Keratinocyte (primary cell): ENCODE measurements around the gene R3HDM2. TPM values are rescaled to one million over a fixed set of nuclear protein-coding genes. Genes with fewer than 3 reads are reported as not detected.

Experiments used
- DNase-seq: peaks from one replicate; pipeline ENCODE4 v3.0.0-alpha.2; 2011; ENCODE audit warnings: low read depth, missing footprints, low spot score
- FAIRE-seq: peaks from 2 replicates; lab custom pipeline; 2011; peaks lifted over from hg19 to GRCh38; lab: Jason Lieb, UNC
- H2AFZ ChIP-seq: 2 replicates; pipeline ENCODE4 v1.6.0; 2012; ENCODE audit warnings: low read length, control low read depth, inconsistent platforms; ENCODE audit not compliant: control insufficient read depth
- H3K27ac ChIP-seq: 2 replicates; pipeline ENCODE4 v1.5.1; 2011; ENCODE audit warnings: low read length; ENCODE audit not compliant: control insufficient read depth, insufficient read depth
- H3K27me3 ChIP-seq: 3 replicates; pipeline ENCODE4 v1.6.0; 2011; ENCODE audit warnings: low read length; ENCODE audit not compliant: control insufficient read depth, insufficient read depth; ENCODE audit errors: extremely low read depth
- H3K36me3 ChIP-seq, 2 experiments: 2 replicates in 1 of 2; 3 replicates in 1 of 2; pipeline ENCODE4 v1.5.1; 2011; ENCODE audit warnings: low read length in 2 of 2, mild to moderate bottlenecking in 1 of 2; ENCODE audit not compliant: control insufficient read depth in 2 of 2, insufficient read depth in 2 of 2; ENCODE audit errors: extremely low read depth in 1 of 2
- H3K4me1 ChIP-seq: 3 replicates; pipeline ENCODE4 v1.5.1; 2011; ENCODE audit warnings: low read length; ENCODE audit not compliant: control insufficient read depth, insufficient read depth; ENCODE audit errors: extremely low read depth
- H3K4me2 ChIP-seq: 3 replicates; pipeline ENCODE4 v1.6.0; 2011; ENCODE audit warnings: low read depth, low read length; ENCODE audit not compliant: control insufficient read depth, insufficient read depth; ENCODE audit errors: extremely low read depth
- H3K4me3 ChIP-seq, 3 experiments: fragments of 200-600 bp in 1 of 3; sonication (generic) in 1 of 3; 2 replicates in 2 of 3; 3 replicates in 1 of 3; pipeline ENCODE4 v1.5.1; 2011 to 2016; ENCODE audit warnings: low read length in 3 of 3, mild to moderate bottlenecking in 3 of 3, control low read depth in 2 of 3, inconsistent platforms in 1 of 3, low read depth in 1 of 3, mixed read lengths in 1 of 3, mixed run types in 1 of 3, moderate library complexity in 1 of 3; ENCODE audit not compliant: control insufficient read depth in 2 of 3, insufficient read depth in 2 of 3; ENCODE audit errors: extremely low read depth in 1 of 3
- H3K79me2 ChIP-seq: 2 replicates; pipeline ENCODE4 v1.6.0; 2012; ENCODE audit warnings: low read length; ENCODE audit not compliant: control insufficient read depth, insufficient read depth
- H3K9ac ChIP-seq: 3 replicates; pipeline ENCODE4 v1.6.0; 2011; ENCODE audit warnings: low read length; ENCODE audit not compliant: control insufficient read depth, insufficient read depth; ENCODE audit errors: extremely low read depth
- H3K9me1 ChIP-seq: 3 replicates; pipeline ENCODE4 v1.6.0; 2011; ENCODE audit warnings: low read length; ENCODE audit not compliant: control insufficient read depth, insufficient read depth; ENCODE audit errors: extremely low read depth
- H3K9me3 ChIP-seq: 2 replicates; pipeline ENCODE4 v1.5.1; 2012; ENCODE audit warnings: low read depth, low read length; ENCODE audit not compliant: control insufficient read depth
- H4K20me1 ChIP-seq: 3 replicates; pipeline ENCODE4 v1.6.0; 2011; ENCODE audit warnings: low read length; ENCODE audit not compliant: control insufficient read depth, insufficient read depth; ENCODE audit errors: extremely low read depth
- EZH2 ChIP-seq: IDR thresholded peaks from one replicate; pipeline ENCODE4 v1.6.1; 2012; ENCODE audit warnings: inconsistent platforms, mild to moderate bottlenecking, low read length, moderate library complexity
- dilution Hi-C: fragments of 300-500 bp; cut with MboI; formaldehyde crosslinking; loops from one replicate; pipeline ENCODE4 v1.7.0; 2020; ENCODE audit warnings: low sequenced_read_pairs; ENCODE audit not compliant: extremely low pct_ligation_motif_present
- polyA plus RNA-seq, 5 experiments: library from polyadenylated mRNA; depleted of rRNA in 3 of 5; stranded (reverse) in 3 of 5; stranded (forward) in 1 of 5; unstranded in 1 of 5; fragments of >200 nt; gene quantifications; 1 replicate in 1 of 5; 2 replicates in 3 of 5; 3 replicates in 1 of 5; pipeline versions ENCODE4 v1.2.1 to v1.2.3, GENCODE V29; 2011 to 2012; ENCODE audit warnings: missing spikeins in 2 of 5, low read depth in 1 of 5, low replicate concordance in 1 of 5
- TF ChIP-seq, protein P1 (sequence below), 3 experiments: IDR thresholded peaks in 1 of 3; conservative IDR thresholded peaks in 1 of 3; optimal IDR thresholded peaks in 1 of 3; 2 replicates in 2 of 3; 3 replicates in 1 of 3; pipeline versions ENCODE3 to v1.5.1; 2011; ENCODE audit warnings: low read length in 3 of 3, mild to moderate bottlenecking in 3 of 3, moderate library complexity in 2 of 3, control low read depth in 1 of 3, inconsistent platforms in 1 of 3; ENCODE audit not compliant: insufficient read depth in 2 of 3; ENCODE audit errors: extremely low read depth in 1 of 3

The R3HDM2 gene
- polyA plus RNA-seq, 1 donor (not counting 4 experiments of a cell fraction or from before 2014, with no cell fraction given) = 11.1 TPM

DNA sequence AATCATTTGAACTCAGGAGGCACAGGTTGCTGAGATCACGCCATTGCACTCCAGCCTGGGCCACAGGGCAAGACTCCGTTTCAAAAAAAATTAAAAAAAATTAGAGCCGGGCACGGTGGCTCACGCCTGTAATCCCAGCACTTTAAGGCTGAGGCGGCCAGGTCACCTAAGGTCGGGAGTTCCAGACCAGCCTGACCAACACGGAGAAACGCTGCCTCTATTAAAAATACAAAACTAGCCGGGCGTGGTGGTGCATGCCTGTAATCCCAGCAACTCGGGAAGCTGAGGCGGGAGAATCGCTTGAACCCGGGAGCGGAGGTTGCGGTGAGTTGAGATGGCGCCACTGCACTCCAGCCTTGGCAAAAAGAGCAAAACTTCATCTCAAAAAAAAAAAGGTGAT lies 35.7 kb downstream of the R3HDM2 start:
- H2AFZ ChIP-seq = no peak overlapping the region
- no peak for DNase-seq
- no peak overlapping the region for H3K27ac ChIP-seq
- H4K20me1 ChIP-seq = no peaks in the 10 kb centered on the region
- dilution Hi-C loops = no loop called here
- no peak overlapping the region for H3K4me2 ChIP-seq
- H3K9ac ChIP-seq = no peak overlapping the region
- no peaks in the 10 kb centered on the region for H3K9me3 ChIP-seq
- H3K36me3 ChIP-seq = peaks cover 2 to 3% of the 10 kb centered on the region in 2 experiments
- TF ChIP-seq, protein P1, sequence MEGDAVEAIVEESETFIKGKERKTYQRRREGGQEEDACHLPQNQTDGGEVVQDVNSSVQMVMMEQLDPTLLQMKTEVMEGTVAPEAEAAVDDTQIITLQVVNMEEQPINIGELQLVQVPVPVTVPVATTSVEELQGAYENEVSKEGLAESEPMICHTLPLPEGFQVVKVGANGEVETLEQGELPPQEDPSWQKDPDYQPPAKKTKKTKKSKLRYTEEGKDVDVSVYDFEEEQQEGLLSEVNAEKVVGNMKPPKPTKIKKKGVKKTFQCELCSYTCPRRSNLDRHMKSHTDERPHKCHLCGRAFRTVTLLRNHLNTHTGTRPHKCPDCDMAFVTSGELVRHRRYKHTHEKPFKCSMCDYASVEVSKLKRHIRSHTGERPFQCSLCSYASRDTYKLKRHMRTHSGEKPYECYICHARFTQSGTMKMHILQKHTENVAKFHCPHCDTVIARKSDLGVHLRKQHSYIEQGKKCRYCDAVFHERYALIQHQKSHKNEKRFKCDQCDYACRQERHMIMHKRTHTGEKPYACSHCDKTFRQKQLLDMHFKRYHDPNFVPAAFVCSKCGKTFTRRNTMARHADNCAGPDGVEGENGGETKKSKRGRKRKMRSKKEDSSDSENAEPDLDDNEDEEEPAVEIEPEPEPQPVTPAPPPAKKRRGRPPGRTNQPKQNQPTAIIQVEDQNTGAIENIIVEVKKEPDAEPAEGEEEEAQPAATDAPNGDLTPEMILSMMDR (optimal IDR thresholded peaks at IDR 0.05 in 1 of 3, IDR thresholded peaks at IDR 0.05 in 1 of 3, conservative IDR thresholded peaks at IDR 0.05 in 1 of 3; ENCODE audit: extremely low read depth in 1 of 3, insufficient read depth in 2 of 3, low read length in 3 of 3) = no peak
- no peak for TF ChIP-seq EZH2
- H3K4me3 ChIP-seq = no peak overlapping the region
- H3K27me3 ChIP-seq = no peaks in the 10 kb centered on the region
- no peak for FAIRE-seq
- peaks cover 2% of the 10 kb centered on the region for H3K4me1 ChIP-seq
- H3K79me2 ChIP-seq = peaks cover 3% of the 10 kb centered on the region
- no peaks in the 10 kb centered on the region for H3K9me1 ChIP-seq

DNA sequence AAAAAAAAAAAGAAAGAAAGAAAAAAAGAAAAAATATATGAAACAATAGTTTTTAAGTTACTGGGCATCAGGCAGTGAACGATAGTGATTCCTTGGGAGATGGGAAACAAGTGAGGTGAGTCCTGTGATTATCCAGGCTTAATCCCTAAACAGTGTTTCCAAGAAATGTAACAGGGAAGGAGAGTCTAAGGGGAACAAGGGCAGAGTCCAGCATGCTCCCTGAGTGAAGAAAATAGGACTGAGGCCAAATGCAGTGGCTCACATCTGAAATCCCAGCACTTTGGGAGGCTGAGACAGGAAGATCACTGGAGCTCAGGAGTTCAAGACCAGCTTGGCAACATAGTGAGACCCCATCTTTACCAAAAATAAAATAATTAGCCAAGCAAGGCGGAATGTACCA lies 40.7 kb downstream of the R3HDM2 start:
- FAIRE-seq (no peak), DNase-seq (no peak)
- Histone ChIP-seq H3K9me3 (no peaks in the 10 kb centered on the region), H3K27me3 (no peaks in the 10 kb centered on the region), H3K36me3 (peaks cover 4 to 5% of the 10 kb centered on the region in 2 experiments), H3K27ac (no peak overlapping the region), H4K20me1 (no peaks in the 10 kb centered on the region), H3K4me2 (no peak overlapping the region), H2AFZ (no peak overlapping the region), H3K4me3 (no peak overlapping the region), H3K9ac (no peak overlapping the region), H3K4me1 (peaks cover 19% of the 10 kb centered on the region), H3K79me2 (peaks cover 3% of the 10 kb centered on the region), H3K9me1 (no peaks in the 10 kb centered on the region)
- TF ChIP-seq, protein P1 (optimal IDR thresholded peaks at IDR 0.05 in 1 of 3, IDR thresholded peaks at IDR 0.05 in 1 of 3, conservative IDR thresholded peaks at IDR 0.05 in 1 of 3; ENCODE audit: extremely low read depth in 1 of 3, insufficient read depth in 2 of 3, low read length in 3 of 3) = no peak
- TF ChIP-seq EZH2 = no peak
- dilution Hi-C loops = no loop called here
